ENCODE data around the gene CYP4F2.
A peak's percentile ranks its signal among the peaks of the same experiment; 100 is the strongest.
"Not testable (repeated sequence)": the region's sequence is repeated elsewhere in the genome, so short reads cannot be mapped to it uniquely, and the experiment has no call there.

Gene CYP4F2

DNA sequence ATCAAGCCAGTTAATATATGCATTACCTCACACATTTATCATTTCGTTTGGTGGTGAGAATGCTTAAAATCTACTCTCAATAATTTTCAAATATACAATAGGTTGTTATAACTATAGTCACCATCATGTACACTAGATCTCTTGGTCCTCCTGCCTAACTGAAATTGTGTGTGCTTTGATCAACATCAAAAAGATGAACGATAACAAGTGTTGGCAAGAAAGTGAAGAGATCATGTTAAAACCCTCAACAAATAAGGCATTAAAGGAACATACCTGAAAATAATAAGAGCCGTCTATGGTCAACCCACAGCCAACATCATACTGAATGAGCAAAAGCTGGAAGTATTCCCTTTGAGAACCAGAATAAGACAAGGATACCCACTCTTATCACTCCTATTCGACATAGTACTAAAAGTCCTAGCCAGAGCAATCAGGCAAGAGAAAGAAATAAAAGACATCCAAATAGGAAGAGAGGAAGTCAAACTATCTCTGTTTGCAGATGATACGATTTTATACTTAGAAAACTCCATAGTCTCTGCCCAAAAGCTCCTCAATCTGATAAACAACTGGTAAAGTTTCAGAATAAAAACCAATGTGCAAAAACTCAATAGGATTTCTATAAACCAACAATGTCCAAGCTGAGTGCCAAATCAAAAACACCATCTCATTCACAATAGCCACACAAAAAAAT, 54.5 kb downstream of the CYP4F2 start:
- no peak for DNase-seq

GRCh38 chr19:15841875-15842569, 55.9 kb downstream of the CYP4F2 start:
- no peak for DNase-seq

DNA sequence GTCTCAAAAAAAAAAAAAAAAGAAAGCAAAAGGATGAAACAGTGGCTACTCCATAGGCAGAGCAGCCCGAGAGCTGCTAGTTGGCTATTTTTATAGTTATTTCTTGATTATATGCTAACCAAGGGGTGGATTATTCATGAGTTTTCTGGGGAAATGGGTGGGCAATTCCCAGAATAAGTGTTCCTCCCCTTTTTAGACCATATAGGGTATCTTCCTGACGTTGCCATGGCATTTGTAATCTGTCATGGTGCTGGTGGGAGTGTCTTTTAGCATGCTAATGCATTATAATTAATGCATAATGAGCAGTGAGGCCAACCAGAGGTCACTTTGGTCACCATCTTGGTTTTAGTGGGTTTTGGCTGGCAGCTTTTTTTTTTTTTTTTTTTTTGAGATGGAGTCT, 57.0 kb downstream of the CYP4F2 start:
- no peak for DNase-seq

- DNase-seq = not testable (repeated sequence)
These were observed 58.0 kb downstream of the CYP4F2 start for GRCh38 chr19:15839888-15840287.

- no peak for DNase-seq
These were observed 59.5 kb downstream of the CYP4F2 start for GRCh38 chr19:15838351-15838750.

GRCh38 chr19:15837221-15837731, 60.6 kb downstream of the CYP4F2 start:
- no peak for DNase-seq

GRCh38 chr19:15836330-15837220, 61.3 kb downstream of the CYP4F2 start:
- DNase-seq = peak; percentile 100

DNA sequence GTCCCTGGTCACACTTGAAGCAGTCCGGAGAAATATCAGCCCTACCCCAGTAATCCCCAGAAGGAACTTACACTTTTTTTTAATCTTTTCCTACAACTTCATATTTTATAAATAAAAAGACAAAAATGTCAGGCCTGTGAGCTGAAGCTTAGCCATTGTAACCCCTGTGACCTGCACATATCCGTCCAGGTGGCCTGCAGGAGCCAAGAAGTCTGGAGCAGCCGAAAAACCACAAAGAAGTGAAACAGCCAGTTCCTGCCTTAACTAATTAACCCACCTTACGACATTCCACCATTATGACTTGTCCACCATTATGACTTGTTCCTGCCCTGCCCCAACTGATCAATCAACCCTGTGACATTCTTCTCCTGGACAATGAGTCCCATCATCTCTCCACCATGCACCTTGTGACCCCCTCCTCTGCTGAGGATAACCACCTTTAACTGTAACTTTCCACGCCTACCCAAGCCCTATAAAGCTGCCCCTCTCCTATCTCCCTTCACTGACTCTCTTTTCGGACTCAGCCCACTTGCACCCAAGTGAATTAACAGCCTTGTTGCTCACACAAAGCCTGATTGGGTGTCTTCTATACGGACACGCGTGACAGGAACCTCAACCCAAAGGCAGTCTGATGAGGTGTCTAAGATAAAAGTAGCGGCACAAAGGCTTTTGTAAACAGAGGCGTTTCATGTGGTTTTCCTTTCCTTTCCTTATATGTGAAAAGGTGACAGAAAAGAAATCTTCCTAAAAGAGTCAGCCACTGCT, 62.1 kb downstream of the CYP4F2 start:
- peak; percentile 29 for DNase-seq

- not testable (repeated sequence) for DNase-seq
These were observed 63.6 kb downstream of the CYP4F2 start for GRCh38 chr19:15834232-15834631.

DNA sequence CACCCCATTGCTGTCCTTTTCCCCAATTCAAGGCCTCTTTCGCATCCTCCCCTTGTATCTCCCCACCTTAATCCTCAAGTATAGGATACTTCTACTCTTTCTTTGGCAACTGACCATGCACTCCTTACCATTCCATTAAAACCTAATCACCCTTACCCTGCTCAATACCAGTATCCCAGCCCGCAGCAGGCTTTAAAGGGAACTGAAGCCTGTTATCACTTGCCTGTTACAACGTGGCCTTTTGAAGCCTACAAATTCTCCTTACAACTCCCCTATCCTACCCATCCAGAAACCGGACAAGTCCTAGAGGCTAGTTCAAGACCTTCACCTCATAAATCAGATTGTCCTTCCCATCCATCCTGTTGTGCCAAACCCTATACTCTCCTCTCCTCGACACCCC, 66.2 kb downstream of the CYP4F2 start:
- DNase-seq = no peak

DNA sequence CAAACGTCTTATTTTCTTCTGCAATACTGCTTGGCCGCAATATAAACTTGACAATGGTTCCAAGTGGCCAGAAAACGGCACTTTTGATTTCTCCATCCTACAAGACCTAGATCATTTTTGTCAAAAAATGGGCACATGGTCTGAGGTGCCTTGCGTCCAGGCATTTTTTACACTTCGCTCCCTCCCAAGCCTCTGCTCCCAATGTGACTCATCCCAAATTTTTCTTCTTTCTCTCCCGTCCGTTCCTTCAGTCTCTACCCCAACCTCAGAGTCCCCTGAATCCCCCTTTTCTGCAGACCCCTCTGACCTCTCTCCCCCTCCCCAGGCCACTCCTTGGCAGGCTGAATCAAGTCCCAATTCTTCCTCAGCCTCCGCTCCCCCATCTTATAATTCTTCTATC, 68.1 kb downstream of the CYP4F2 start:
- DNase-seq = no peak

DNA sequence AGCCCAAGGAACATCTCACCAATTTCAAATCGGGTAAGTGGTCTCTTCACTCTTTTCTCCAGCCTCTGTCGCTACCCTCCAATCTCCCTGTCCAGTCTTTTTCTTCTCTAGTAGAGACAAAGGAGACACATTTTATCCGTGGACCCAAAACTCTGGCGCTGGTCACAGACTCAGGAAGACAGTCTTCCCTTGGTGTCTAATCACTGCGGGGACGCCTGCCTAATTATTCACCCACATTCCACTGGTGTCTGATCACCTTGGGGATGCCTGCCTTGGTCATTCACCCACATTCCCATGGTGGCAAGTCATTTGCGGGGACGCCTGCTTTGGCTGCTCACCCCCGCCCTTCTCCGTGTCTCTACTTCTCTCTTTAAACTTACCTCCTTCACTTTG, 68.6 kb downstream of the CYP4F2 start:
- no peak for DNase-seq

- DNase-seq = not testable (repeated sequence)
These were observed 69.1 kb downstream of the CYP4F2 start for GRCh38 chr19:15828611-15829305.

DNA sequence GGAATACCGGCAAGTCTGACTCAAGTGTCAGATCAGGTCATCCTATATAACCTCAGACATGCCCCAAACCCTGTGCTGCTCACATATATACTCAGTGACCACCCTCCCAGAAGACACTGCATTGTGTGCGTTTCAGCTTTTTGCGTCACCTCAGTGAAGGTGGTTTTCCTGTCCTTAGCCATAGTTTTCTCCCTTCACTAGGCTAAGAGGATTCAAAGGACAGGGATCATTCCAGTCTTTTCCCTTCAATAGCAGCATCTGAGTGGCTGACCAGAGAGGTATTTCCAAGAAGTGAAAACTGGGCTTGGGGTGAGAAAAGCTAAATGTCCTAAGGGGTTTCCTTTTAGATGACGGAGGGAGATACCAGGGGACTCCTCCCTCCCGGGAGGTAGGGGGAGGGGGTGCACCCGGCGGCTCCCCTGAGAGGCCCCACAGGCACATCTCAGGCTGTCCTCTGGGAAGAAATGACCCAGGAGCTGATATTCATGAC, 69.7 kb downstream of the CYP4F2 start:
- DNase-seq = no peak
